SK-N-MC (cell line): ENCODE results near the gene VMO1.

Source experiments
- EZH2 ChIP-seq: fragments of 200-600 bp; sonication (generic); IDR thresholded peaks from one replicate; pipeline ENCODE4 v1.6.1; 2017; ENCODE audit warnings: antibody characterized with exemption
- POLR2AphosphoS5 ChIP-seq: IDR thresholded peaks from 2 replicates; pipeline ENCODE4 v1.6.1; 2012; ENCODE audit warnings: mild to moderate bottlenecking, low read depth, low read length, borderline replicate concordance

- TF ChIP-seq POLR2AphosphoS5: no peak
- no peak for TF ChIP-seq EZH2
These were observed 352 bp upstream of the VMO1 start for GRCh38 chr17:4786516-4786915.
